ENCODE results near the gene MYH9. TPM values are rescaled to one million over a fixed set of nuclear protein-coding genes. Genes with fewer than 3 reads are reported as not detected.

The MYH9 gene
- total RNA-seq, 2 experiments from 2014 or later: 624 to 679 TPM

- H3K9me3 Mint-ChIP-seq: no peaks in the 10 kb centered on the region
- no peak overlapping the region for H3K4me3 Mint-ChIP-seq
- CTCF ChIA-PET: interaction anchor here (1.1 kb wide), 1 partner anchor 19 kb away, joined by 4 read pairs; no protein-coding TSS in a partner anchor
- no peak overlapping the region for H3K27ac Mint-ChIP-seq
- intact Hi-C loops (cut with micrococcal nuclease): no loop called here
- peaks cover 13% of the 10 kb centered on the region for H3K4me1 Mint-ChIP-seq (ENCODE audit: low read depth)
- TF ChIP-seq CTCF (IDR thresholded peaks at IDR 0.05): no peak
- no peaks in the 10 kb centered on the region for H3K36me3 Mint-ChIP-seq (ENCODE audit: low read depth)
- ATAC-seq (no peak), DNase-seq (no peak)
- POLR2A ChIA-PET: no interaction called here
- H3K27me3 Mint-ChIP-seq: no peaks in the 10 kb centered on the region
Observed at GRCh38 chr22:36417281-36417686, 29.5 kb upstream of the MYH9 start.

DNA sequence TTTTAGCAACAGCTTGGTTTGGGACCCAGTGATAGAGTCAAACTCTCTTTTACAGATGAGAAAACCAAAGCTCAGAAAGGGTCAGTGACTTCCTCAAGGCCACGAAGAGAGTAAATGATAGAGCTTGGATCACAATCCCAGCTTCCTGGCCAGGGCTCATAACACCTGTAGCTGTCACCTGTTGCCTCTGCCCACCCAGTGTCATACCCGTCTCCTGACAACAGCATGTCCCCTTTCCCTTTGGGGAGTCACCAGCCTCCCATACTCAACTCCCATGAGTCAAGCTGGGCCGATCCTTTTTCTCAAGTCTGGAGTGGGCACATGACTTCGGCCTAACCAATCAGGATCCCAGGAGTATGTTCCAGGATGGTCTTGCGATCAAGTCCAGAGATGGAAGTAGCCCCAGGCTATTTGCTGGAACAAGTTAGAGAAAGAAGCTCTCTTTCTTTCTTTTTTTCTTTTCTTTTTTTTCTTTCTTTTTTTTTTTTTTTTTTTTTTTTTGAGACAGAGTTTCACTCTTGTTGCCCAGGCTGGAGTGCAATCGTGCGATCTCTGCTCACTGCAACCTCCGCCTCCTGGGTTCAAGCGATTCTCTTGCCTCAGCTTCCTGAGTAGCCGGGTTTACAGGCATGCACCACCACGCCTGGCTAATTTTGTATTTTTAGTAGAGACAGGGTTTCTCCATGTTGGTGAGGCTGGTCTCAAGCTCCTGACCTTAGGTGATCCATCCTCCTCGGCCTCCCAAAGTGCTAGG is 27.8 kb upstream of the MYH9 start:
- no peaks in the 10 kb centered on the region for H3K27me3 Mint-ChIP-seq
- DNase-seq (no peak), ATAC-seq (no peak)
- intact Hi-C loops (cut with micrococcal nuclease): no loop called here
- CTCF ChIA-PET: interaction anchor here (0.8 to 1.2 kb wide), 2 partner anchors 12 to 41 kb away, joined by 3 read pairs; no protein-coding TSS in a partner anchor
- H3K4me3 Mint-ChIP-seq: no peak overlapping the region
- no peak for TF ChIP-seq CTCF (IDR thresholded peaks at IDR 0.05)
- H3K4me1 Mint-ChIP-seq (ENCODE audit: low read depth): peaks cover 19% of the 10 kb centered on the region
- H3K27ac Mint-ChIP-seq: no peak overlapping the region
- H3K36me3 Mint-ChIP-seq (ENCODE audit: low read depth): no peaks in the 10 kb centered on the region
- no peaks in the 10 kb centered on the region for H3K9me3 Mint-ChIP-seq
- POLR2A ChIA-PET: interaction anchor here (0.7 to 1.9 kb wide), 3 partner anchors 8 to 38 kb away, joined by 3 to 6 read pairs (median 4); no protein-coding TSS in a partner anchor

GRCh38 chr22:36413022-36413775 is 25.4 kb upstream of the MYH9 start:
- ATAC-seq (peak; percentile 52), DNase-seq (peak; percentile 22)
- Mint-ChIP-seq H3K4me3 (no peak overlapping the region), H3K36me3 (ENCODE audit: low read depth) (no peaks in the 10 kb centered on the region), H3K27me3 (no peaks in the 10 kb centered on the region), H3K27ac (no peak overlapping the region), H3K4me1 (ENCODE audit: low read depth) (peaks cover 25% of the 10 kb centered on the region), H3K9me3 (no peaks in the 10 kb centered on the region)
- POLR2A ChIA-PET: no interaction called here
- CTCF ChIA-PET: no interaction called here
- no peak for TF ChIP-seq CTCF (IDR thresholded peaks at IDR 0.05)
- intact Hi-C loops (cut with micrococcal nuclease): no loop called here

GRCh38 chr22:36411589-36412258 is 24.0 kb upstream of the MYH9 start:
- intact Hi-C loops (cut with micrococcal nuclease): no loop called here
- Mint-ChIP-seq H3K36me3 (ENCODE audit: low read depth) (no peaks in the 10 kb centered on the region), H3K27ac (no peak overlapping the region), H3K4me1 (ENCODE audit: low read depth) (peaks cover 25% of the 10 kb centered on the region), H3K4me3 (no peak overlapping the region), H3K9me3 (no peaks in the 10 kb centered on the region), H3K27me3 (no peaks in the 10 kb centered on the region)
- ATAC-seq: peak; percentile 34
- POLR2A ChIA-PET: no interaction called here
- TF ChIP-seq CTCF (IDR thresholded peaks at IDR 0.05): no peak
- DNase-seq: peak; percentile 71
- CTCF ChIA-PET: no interaction called here
